ENCODE results near the gene LBH. TPM values are rescaled to one million over a fixed set of nuclear protein-coding genes. Genes with fewer than 3 reads are reported as not detected.

LBH gene
- total and polyA plus RNA-seq, 2 experiments from 2014 or later = 162 to 285 TPM

DNA sequence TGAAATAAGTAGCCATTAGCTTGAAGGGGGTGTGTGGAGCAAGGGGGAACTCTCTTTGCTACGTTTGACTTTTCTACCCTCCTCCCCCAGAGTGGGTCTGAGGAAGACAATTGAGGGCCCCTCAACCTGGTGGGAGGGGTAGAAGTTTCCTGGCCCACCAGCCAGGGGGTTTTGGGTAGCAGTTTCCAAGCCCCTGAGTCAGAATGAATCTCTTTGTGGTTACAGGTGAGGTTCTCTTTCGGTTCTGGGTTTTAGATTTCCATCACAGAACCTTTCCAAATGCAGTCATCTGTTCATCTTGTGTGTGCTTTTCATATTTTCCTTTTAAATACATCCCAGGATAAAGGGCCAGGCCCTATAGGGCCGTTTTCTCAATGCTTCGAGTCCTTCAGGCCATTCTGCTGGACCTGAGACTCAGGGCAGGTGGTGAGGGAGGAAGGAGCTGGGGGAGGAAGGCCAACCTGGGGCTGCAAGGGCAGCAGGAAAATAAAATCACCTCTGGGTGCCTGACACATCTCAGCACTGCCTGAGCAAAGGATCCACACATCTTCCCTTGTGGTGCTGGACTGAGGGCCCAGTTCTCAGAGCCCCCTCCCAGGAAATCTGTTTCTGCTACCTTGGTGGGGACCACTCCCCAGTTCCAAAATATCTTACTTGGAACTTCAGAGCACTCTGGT is 4.7 kb downstream of the LBH start:
- Histone ChIP-seq H3K79me2 (ENCODE audit: insufficient read depth) (peaks cover 93% of the 10 kb centered on the region), H3K9me2 (ENCODE audit: insufficient read depth) (no peaks in the 10 kb centered on the region), H3K36me3 (ENCODE audit: low read depth) (peaks cover 16% of the 10 kb centered on the region), H3K27ac (peak overlapping the region; percentile 81), H3F3A (ENCODE audit: insufficient read depth) (peaks cover 61% of the 10 kb centered on the region), H3K27me3 (replicated peaks; ENCODE audit: insufficient read depth) (no peaks in the 10 kb centered on the region), H3K9me3 (ENCODE audit: low read depth) (no peaks in the 10 kb centered on the region), H3K4me3 (peak overlapping the region; percentile 91; the same call in 1 of the 2 replicates), H3K4me2 (ENCODE audit: unreplicated experiment) (peak overlapping the region; percentile 16), H2AFZ (no peak overlapping the region), H3K9ac (peak overlapping the region; percentile 49; the same call in 1 of the 2 replicates), H3K4me1 (ENCODE audit: insufficient read depth) (peaks cover 56% of the 10 kb centered on the region), H4K20me1 (ENCODE audit: insufficient read depth) (no peaks in the 10 kb centered on the region; the same call in 1 of the 2 replicates)
- in situ Hi-C loops (cut with MboI) = no loop called here
- DNase-seq = no peak
- 70 to 73% methylated on average over 4 of the region's 4 CpGs for WGBS, 2 experiments (ENCODE audit: low coverage in 1 of 2, low lambda C conversion rate in 2 of 2, missing lambda C conversion rate in 2 of 2)
- TF ChIP-seq EZH2 (IDR thresholded peaks at IDR 0.05; ENCODE audit: insufficient read depth, poor library complexity, severe bottlenecking) = no peak

DNA sequence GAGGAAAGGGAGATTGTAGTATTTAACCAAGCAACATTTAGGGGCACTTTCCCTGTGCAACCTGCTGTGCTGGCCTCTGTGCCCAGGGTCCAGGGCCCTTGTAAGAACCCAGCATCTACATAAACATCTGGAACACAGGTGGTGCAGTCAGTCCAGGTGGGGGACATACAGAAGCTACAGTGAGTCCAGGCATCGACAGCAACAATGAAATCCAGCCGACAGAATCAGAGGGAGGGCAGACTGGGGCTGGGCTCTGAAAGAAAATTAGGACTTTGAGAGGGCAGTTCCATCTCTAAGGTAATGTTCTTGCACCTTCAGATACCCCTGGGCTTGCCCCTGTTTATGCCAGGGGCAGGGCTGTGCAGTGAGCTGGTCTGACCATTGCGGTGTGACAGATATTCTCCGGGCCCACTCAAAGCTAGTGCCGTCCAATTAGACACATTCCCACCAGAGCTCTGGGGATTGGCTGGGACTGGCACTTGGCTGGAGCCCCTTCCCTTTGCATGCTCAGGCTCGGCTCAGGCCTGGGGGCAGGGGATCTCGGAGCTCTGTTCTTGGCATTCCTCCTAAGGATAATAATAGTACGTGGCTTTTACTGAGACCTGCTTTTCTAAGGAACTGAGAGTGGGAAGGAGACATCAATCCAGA is 5.4 kb downstream of the LBH start:
- 70% methylated on average over 8 of the region's 8 CpGs for WGBS, 2 experiments (ENCODE audit: low coverage in 1 of 2, low lambda C conversion rate in 2 of 2, missing lambda C conversion rate in 2 of 2)
- no peak for DNase-seq
- Histone ChIP-seq H3K4me3 (no peak overlapping the region), H3K79me2 (ENCODE audit: insufficient read depth) (peaks cover 95% of the 10 kb centered on the region), H4K20me1 (ENCODE audit: insufficient read depth) (no peaks in the 10 kb centered on the region; the same call in 1 of the 2 replicates), H3K9me2 (ENCODE audit: insufficient read depth) (no peaks in the 10 kb centered on the region), H3K36me3 (ENCODE audit: low read depth) (peaks cover 20% of the 10 kb centered on the region), H3K9ac (peak overlapping the region; percentile 41), H3K27ac (peak overlapping the region; percentile 81), H3K27me3 (replicated peaks; ENCODE audit: insufficient read depth) (no peaks in the 10 kb centered on the region), H3K4me2 (ENCODE audit: unreplicated experiment) (peak overlapping the region; percentile 16), H3K4me1 (ENCODE audit: insufficient read depth) (peaks cover 56% of the 10 kb centered on the region), H2AFZ (no peak overlapping the region), H3K9me3 (ENCODE audit: low read depth) (no peaks in the 10 kb centered on the region), H3F3A (ENCODE audit: insufficient read depth) (peaks cover 65% of the 10 kb centered on the region)
- in situ Hi-C loops (cut with MboI) = no loop called here
- TF ChIP-seq EZH2 (IDR thresholded peaks at IDR 0.05; ENCODE audit: insufficient read depth, poor library complexity, severe bottlenecking) = no peak
- TF ChIP-seq EZH2phosphoT487 (IDR thresholded peaks at IDR 0.05; ENCODE audit: insufficient read depth, low read depth) = no peak

DNA sequence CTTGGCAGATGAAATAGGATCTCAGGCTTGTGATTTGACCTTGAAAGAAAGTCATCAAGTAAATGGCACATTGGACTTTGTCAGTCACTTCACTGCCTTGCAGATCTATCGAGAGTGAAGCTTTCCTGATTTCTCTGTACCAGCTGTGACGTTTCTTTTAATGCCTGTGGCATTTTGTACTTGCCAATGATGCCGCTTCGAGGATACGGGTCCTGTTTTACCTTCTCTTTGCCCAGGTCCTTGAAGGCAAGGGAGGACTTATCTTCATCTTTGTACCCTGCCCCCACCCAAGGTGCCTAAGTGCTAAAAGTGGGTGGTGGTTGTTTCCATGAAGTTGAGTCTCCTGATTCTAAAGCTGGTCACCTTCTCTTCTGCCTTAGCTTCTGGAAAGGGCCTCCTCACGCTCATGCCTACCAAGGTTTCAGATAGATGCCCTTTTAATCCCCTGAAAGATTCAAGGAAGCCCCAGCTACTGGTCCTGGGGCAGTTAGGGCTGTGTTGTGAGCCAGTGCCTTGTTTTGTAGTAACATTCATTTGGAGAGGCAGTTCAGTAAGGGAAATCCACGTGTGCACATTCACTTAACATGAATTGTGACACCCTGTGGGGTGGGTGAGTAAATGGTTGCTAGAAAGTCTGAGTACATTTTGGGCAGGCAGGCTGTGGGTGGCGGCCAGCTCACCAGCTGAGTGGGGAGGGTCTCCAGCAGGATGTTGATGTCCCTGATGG is 6.1 kb downstream of the LBH start:
- H3K4me1 ChIP-seq (ENCODE audit: insufficient read depth) = peaks cover 60% of the 10 kb centered on the region
- H2AFZ ChIP-seq = no peak overlapping the region
- peak; percentile 76 for DNase-seq
- 73 to 77% methylated on average over 8 of the region's 8 CpGs for WGBS, 2 experiments (ENCODE audit: low coverage in 1 of 2, low lambda C conversion rate in 2 of 2, missing lambda C conversion rate in 2 of 2)
- peak overlapping the region; percentile 71 for H3K27ac ChIP-seq
- H3K79me2 ChIP-seq (ENCODE audit: insufficient read depth) = peaks cover 95% of the 10 kb centered on the region
- peak overlapping the region; percentile 16 for H3K4me2 ChIP-seq (ENCODE audit: unreplicated experiment)
- in situ Hi-C loops (cut with MboI) = no loop called here
- no peaks in the 10 kb centered on the region; the same call in 1 of the 2 replicates for H4K20me1 ChIP-seq (ENCODE audit: insufficient read depth)
- peak overlapping the region; percentile 41 for H3K9ac ChIP-seq
- no peaks in the 10 kb centered on the region for H3K27me3 ChIP-seq (replicated peaks; ENCODE audit: insufficient read depth)
- no peak for TF ChIP-seq EZH2phosphoT487 (IDR thresholded peaks at IDR 0.05; ENCODE audit: insufficient read depth, low read depth)
- no peak for TF ChIP-seq EZH2 (IDR thresholded peaks at IDR 0.05; ENCODE audit: insufficient read depth, poor library complexity, severe bottlenecking)
- H3K9me2 ChIP-seq (ENCODE audit: insufficient read depth) = no peaks in the 10 kb centered on the region
- no peak overlapping the region for H3K4me3 ChIP-seq
- H3K36me3 ChIP-seq (ENCODE audit: low read depth) = peaks cover 22% of the 10 kb centered on the region
- H3K9me3 ChIP-seq (ENCODE audit: low read depth) = no peaks in the 10 kb centered on the region
- H3F3A ChIP-seq (ENCODE audit: insufficient read depth) = peaks cover 69% of the 10 kb centered on the region

DNA sequence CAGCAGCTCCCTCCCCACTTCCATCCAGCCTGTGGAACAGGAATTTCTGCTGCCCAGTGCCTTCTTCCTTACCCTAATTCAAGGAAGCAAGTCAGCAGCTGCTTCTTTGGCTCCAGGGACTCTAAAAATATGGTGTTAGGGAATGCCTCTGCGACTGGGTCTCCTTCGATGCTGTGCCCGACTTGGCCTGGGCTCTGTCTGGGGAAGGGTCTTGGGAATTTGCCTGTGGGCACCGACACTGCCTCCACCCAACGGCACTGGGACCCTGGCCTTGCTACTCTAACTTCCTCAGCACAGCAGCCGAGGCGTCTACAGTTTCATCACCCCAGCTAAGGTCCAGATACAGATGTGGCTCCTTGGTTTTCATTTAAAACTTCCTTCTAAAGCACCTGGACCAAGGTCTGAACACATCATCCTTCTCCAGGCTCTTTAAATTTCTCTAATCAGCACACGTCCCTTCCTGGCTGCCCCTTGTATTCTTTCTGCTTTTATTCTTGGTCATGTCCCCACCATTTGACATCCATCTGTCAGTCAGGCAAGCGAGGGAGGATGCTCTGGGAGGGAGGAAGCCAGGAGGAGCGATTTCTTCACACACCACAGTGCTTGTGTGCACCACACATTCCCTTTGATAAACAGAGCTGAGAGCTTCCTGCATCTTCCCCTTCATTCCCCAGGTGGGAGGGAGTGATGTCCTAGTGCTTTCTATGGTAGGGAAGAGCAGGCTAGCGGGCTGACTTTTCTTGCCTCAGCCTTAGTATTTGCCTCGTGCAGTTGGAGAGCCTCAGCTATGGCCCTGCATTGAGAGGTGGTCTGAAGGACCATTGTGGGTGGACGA is 6.8 kb downstream of the LBH start:
- H3K36me3 ChIP-seq (ENCODE audit: low read depth) = peaks cover 30% of the 10 kb centered on the region

More for the DNA sequence above, 6.8 kb downstream of the LBH start:
- H3K9ac ChIP-seq = peak overlapping the region; percentile 41
- no peak overlapping the region for H3K4me3 ChIP-seq
- in situ Hi-C loops (cut with MboI) = no loop called here
- H3F3A ChIP-seq (ENCODE audit: insufficient read depth) = peaks cover 72% of the 10 kb centered on the region
- WGBS, 2 experiments (ENCODE audit: low coverage in 1 of 2, low lambda C conversion rate in 2 of 2, missing lambda C conversion rate in 2 of 2) = 71 to 72% methylated on average over 13 of the region's 13 CpGs
- H3K9me2 ChIP-seq (ENCODE audit: insufficient read depth) = no peaks in the 10 kb centered on the region
- peaks cover 95% of the 10 kb centered on the region for H3K79me2 ChIP-seq (ENCODE audit: insufficient read depth)
- H3K4me2 ChIP-seq (ENCODE audit: unreplicated experiment) = peak overlapping the region; percentile 16
- H3K27ac ChIP-seq = peak overlapping the region; percentile 71
- no peaks in the 10 kb centered on the region for H3K27me3 ChIP-seq (replicated peaks; ENCODE audit: insufficient read depth)
- H4K20me1 ChIP-seq (ENCODE audit: insufficient read depth) = no peaks in the 10 kb centered on the region; the same call in 1 of the 2 replicates
- no peak for DNase-seq
- TF ChIP-seq EZH2 (IDR thresholded peaks at IDR 0.05; ENCODE audit: insufficient read depth, poor library complexity, severe bottlenecking) (no peak), EZH2phosphoT487 (IDR thresholded peaks at IDR 0.05; ENCODE audit: insufficient read depth, low read depth) (no peak)
- H3K9me3 ChIP-seq (ENCODE audit: low read depth) = no peaks in the 10 kb centered on the region
- peaks cover 65% of the 10 kb centered on the region for H3K4me1 ChIP-seq (ENCODE audit: insufficient read depth)
- H2AFZ ChIP-seq = no peak overlapping the region

Data from GM23248 (cell line).